Natural killer cell (primary cell): ENCODE data around the gene MAPK8. TPM values are rescaled to one million over a fixed set of nuclear protein-coding genes. Genes with fewer than 3 reads are reported as not detected.

Experiments used
- ATAC-seq, 3 donors: fragments of 150-1000 bp in 2 of 3; fragments of 200-7000 bp in 1 of 3; cut with Tn5 transposase; 1 replicate in 1 of 3; 2 replicates in 2 of 3; pipeline ENCODE4 v1.10.0; 2021; ENCODE audit warnings: mild to moderate bottlenecking in 2 of 3, moderate library complexity in 2 of 3
- DNase-seq, 2 donors: peaks; one replicate each; pipeline versions ENCODE4 v3.0.0 to v3.0.0-alpha.2; 2013 to 2021; ENCODE audit warnings: mixed read lengths in 1 of 2
- H3K27ac ChIP-seq: one replicate; pipeline ENCODE4 v1.5.1; 2013; ENCODE audit warnings: mild to moderate bottlenecking, low read length
- H3K27me3 ChIP-seq: one replicate; pipeline ENCODE4 v1.6.1; 2013; ENCODE audit warnings: low read length; ENCODE audit not compliant: control insufficient read depth, insufficient read depth
- H3K36me3 ChIP-seq: one replicate; pipeline ENCODE4 v1.6.1; 2013; ENCODE audit warnings: low read length; ENCODE audit not compliant: control insufficient read depth, insufficient read depth
- H3K4me1 ChIP-seq: one replicate; pipeline ENCODE4 v1.6.1; 2013; ENCODE audit warnings: low read length; ENCODE audit not compliant: control insufficient read depth, insufficient read depth
- H3K4me3 ChIP-seq: one replicate; pipeline ENCODE4 v1.5.1; 2013; ENCODE audit warnings: low read length
- H3K9me3 ChIP-seq: one replicate; pipeline ENCODE4 v1.6.1; 2013; ENCODE audit warnings: low read length; ENCODE audit not compliant: control insufficient read depth, insufficient read depth
- H3K27ac Mint-ChIP-seq, 2 donors: one replicate each; pipeline ENCODE4 v1.8.0; 2022; ENCODE audit warnings: mild to moderate bottlenecking in 2 of 2, mixed read lengths in 2 of 2, moderate library complexity in 1 of 2
- H3K27me3 Mint-ChIP-seq, 2 donors: one replicate each; pipeline ENCODE4 v1.8.0; 2022; ENCODE audit warnings: low read depth in 2 of 2, mixed read lengths in 2 of 2
- H3K36me3 Mint-ChIP-seq: one replicate; pipeline ENCODE4 v1.8.0; 2022; ENCODE audit warnings: mixed read lengths
- H3K4me1 Mint-ChIP-seq, 2 donors: one replicate each; pipeline ENCODE4 v1.8.0; 2022; ENCODE audit warnings: mixed read lengths in 2 of 2
- H3K4me3 Mint-ChIP-seq: one replicate; pipeline ENCODE4 v1.8.0; 2022; ENCODE audit warnings: mild to moderate bottlenecking, moderate library complexity, mixed read lengths
- H3K9me3 Mint-ChIP-seq, 2 donors: one replicate each; pipeline ENCODE4 v1.8.0; 2022; ENCODE audit warnings: mixed read lengths in 2 of 2
- whole genome bisulfite sequencing: methylation state at CpG from one replicate; pipeline ENCODE4 v1.1.7; 2013; ENCODE audit warnings: missing lambda C conversion rate; ENCODE audit not compliant: insufficient coverage; 5-methylcytosine and 5-hydroxymethylcytosine counted together
- intact Hi-C: fragments of 100-400 bp; cut with micrococcal nuclease; formaldehyde crosslinking; loops from one replicate; pipeline ENCODE4 v1.14.2; 2022
- total RNA-seq, 4 donors: library from RNA; stranded (reverse); fragments of 120-200 nt in 1 of 4; gene quantifications; one replicate each; pipeline versions ENCODE4 v1.2.3 to v1.2.4, GENCODE V29; 2013 to 2022
- TF ChIP-seq, protein P1 (sequence below): fragments of 200-600 bp; IDR thresholded peaks from one replicate; pipeline ENCODE4 v1.8.0; 2022; ENCODE audit warnings: antibody characterized with exemption

The MAPK8 gene
- total RNA-seq, 3 donors from 2014 or later (not counting 1 experiment from before 2014, with no cell fraction given), result 37.3 to 44.5 (median 40.8) TPM

DNA sequence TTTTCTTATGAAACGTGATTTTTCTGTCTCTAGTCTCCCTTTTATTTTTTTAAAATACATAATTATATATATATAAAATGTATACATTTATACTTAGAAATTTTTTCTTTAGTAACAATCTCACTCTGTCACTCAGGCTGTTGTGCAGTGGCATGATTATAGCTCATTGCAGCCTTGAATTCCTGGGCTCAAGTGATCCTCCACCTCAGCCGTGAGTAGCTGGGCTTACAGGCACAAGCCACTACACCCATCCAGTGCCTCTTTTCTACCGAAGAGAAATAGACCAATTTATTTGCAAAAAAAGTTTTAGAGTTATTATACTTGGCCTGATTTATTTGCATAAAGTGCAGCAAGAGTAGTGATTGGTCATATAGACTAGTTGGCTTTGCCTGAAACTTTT is 72.2 kb downstream of the MAPK8 start:
- ATAC-seq (no peak), DNase-seq (no peak)
- Histone ChIP-seq H3K36me3 (no peaks in the 10 kb centered on the region), H3K27me3 (no peaks in the 10 kb centered on the region), H3K4me3 (no peak overlapping the region), H3K27ac (no peak overlapping the region), H3K4me1 (no peaks in the 10 kb centered on the region), H3K9me3 (peaks cover 5% of the 10 kb centered on the region)
- WGBS, result 90% methylated on average over 1 of the region's 3 CpGs
- H3K36me3 Mint-ChIP-seq, result no peaks in the 10 kb centered on the region
- no peaks in the 10 kb centered on the region for H3K4me1 Mint-ChIP-seq
- no peak overlapping the region for H3K27ac Mint-ChIP-seq
- TF ChIP-seq, protein P1, sequence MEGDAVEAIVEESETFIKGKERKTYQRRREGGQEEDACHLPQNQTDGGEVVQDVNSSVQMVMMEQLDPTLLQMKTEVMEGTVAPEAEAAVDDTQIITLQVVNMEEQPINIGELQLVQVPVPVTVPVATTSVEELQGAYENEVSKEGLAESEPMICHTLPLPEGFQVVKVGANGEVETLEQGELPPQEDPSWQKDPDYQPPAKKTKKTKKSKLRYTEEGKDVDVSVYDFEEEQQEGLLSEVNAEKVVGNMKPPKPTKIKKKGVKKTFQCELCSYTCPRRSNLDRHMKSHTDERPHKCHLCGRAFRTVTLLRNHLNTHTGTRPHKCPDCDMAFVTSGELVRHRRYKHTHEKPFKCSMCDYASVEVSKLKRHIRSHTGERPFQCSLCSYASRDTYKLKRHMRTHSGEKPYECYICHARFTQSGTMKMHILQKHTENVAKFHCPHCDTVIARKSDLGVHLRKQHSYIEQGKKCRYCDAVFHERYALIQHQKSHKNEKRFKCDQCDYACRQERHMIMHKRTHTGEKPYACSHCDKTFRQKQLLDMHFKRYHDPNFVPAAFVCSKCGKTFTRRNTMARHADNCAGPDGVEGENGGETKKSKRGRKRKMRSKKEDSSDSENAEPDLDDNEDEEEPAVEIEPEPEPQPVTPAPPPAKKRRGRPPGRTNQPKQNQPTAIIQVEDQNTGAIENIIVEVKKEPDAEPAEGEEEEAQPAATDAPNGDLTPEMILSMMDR, result no peak
- H3K27me3 Mint-ChIP-seq, result no peaks in the 10 kb centered on the region
- intact Hi-C loops, result no loop called here
- H3K4me3 Mint-ChIP-seq, result no peak overlapping the region
- H3K9me3 Mint-ChIP-seq, result peaks cover 3 to 4% of the 10 kb centered on the region in 2 donors

DNA sequence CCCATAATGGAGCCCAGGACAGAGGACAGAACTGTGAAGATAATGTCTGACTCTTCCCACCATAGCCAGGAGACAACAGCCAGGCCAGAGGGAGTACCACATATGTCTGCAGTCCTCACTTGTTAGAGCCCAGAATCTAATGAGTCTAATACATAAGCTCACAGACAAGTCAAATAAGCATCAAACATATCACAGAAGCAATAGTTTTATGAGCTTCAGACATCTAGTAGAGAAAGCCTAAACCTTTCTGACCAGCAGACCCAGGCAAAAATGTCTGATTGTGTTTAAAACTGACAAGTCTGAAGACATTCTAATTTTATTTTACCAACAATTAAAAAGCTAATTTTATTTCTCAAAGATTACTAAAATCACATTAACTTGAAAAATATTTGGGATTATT is 75.5 kb downstream of the MAPK8 start:
- H3K4me3 ChIP-seq, result no peak overlapping the region
- intact Hi-C loops, result no loop called here
- H3K27me3 ChIP-seq, result no peaks in the 10 kb centered on the region
- ATAC-seq, result no peak
- H3K27ac ChIP-seq, result no peak overlapping the region
- no peaks in the 10 kb centered on the region for H3K27me3 Mint-ChIP-seq
- no peak for DNase-seq
- TF ChIP-seq, protein P1, result no peak
- no peak overlapping the region for H3K27ac Mint-ChIP-seq
- H3K9me3 ChIP-seq, result peaks cover 5% of the 10 kb centered on the region
- peaks cover 7 to 8% of the 10 kb centered on the region in 2 donors for H3K4me1 Mint-ChIP-seq
- no peaks in the 10 kb centered on the region for H3K36me3 ChIP-seq
- H3K4me1 ChIP-seq, result no peaks in the 10 kb centered on the region
- no peaks in the 10 kb centered on the region for H3K9me3 Mint-ChIP-seq
- no peaks in the 10 kb centered on the region for H3K36me3 Mint-ChIP-seq
- no peak overlapping the region for H3K4me3 Mint-ChIP-seq

DNA sequence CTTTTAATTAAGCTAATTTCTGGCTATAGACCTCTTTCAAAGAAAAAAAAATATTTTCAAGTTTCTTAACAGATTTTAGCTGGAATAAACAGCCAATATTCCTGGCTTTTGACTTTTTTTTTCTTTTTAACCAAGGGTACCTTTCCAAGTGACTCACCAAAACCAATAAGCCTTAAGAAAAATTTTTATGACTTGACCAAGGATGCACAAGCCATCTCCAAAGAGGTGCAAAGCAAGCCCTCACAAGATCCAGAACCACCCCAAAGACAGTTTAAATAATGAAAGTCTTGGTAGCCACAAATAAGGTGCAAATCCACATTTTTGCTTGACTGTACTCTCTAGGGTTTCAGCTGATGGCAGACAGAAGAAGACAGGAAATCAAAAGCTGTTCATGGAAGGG is 76.5 kb downstream of the MAPK8 start:
- intact Hi-C loops, result no loop called here
- no peaks in the 10 kb centered on the region for H3K27me3 ChIP-seq
- peaks cover 5% of the 10 kb centered on the region for H3K9me3 ChIP-seq
- H3K9me3 Mint-ChIP-seq, result no peaks in the 10 kb centered on the region
- no peaks in the 10 kb centered on the region for H3K4me1 ChIP-seq
- no peak for ATAC-seq
- no peak overlapping the region for H3K27ac Mint-ChIP-seq
- H3K4me1 Mint-ChIP-seq, result peaks cover 13 to 17% of the 10 kb centered on the region in 2 donors
- H3K36me3 Mint-ChIP-seq, result no peaks in the 10 kb centered on the region
- no peaks in the 10 kb centered on the region for H3K36me3 ChIP-seq
- no peak overlapping the region for H3K4me3 ChIP-seq
- H3K4me3 Mint-ChIP-seq, result no peak overlapping the region
- no peaks in the 10 kb centered on the region for H3K27me3 Mint-ChIP-seq
- TF ChIP-seq, protein P1, result no peak
- no peak overlapping the region for H3K27ac ChIP-seq
- no peak for DNase-seq

DNA sequence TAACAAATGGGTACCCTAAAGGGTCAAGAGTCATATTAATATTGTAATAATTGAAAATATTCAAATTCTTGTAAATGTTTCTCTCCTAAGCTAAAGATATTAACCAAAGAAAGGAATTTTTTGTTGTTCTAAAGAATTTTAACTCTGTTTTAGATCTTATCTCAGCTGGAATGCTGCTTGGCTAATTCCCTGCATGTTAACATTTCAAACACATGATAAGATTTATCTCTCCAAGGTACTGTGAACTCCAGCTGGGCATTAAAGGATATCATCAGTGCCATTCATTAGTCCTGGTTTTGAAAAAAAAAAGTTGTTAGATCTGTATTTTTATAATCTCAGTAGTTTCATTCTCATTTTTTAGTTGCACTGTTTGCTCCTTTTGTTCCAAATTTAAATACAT is 76.9 kb downstream of the MAPK8 start:
- H3K27ac Mint-ChIP-seq, result no peak overlapping the region
- ATAC-seq, result no peak
- Histone ChIP-seq H3K4me3 (no peak overlapping the region), H3K27me3 (no peaks in the 10 kb centered on the region), H3K36me3 (no peaks in the 10 kb centered on the region), H3K9me3 (peaks cover 5% of the 10 kb centered on the region), H3K27ac (no peak overlapping the region), H3K4me1 (no peaks in the 10 kb centered on the region)
- TF ChIP-seq, protein P1, result no peak
- no peaks in the 10 kb centered on the region for H3K27me3 Mint-ChIP-seq
- peaks cover 13 to 17% of the 10 kb centered on the region in 2 donors for H3K4me1 Mint-ChIP-seq
- intact Hi-C loops, result no loop called here
- H3K4me3 Mint-ChIP-seq, result no peak overlapping the region
- no peaks in the 10 kb centered on the region for H3K9me3 Mint-ChIP-seq
- DNase-seq, result no peak
- no peaks in the 10 kb centered on the region for H3K36me3 Mint-ChIP-seq
